ENCODE results near the gene MYADML2.
A peak's percentile ranks its signal among the peaks of the same experiment; 100 is the strongest.

MYADML2 gene

DNA sequence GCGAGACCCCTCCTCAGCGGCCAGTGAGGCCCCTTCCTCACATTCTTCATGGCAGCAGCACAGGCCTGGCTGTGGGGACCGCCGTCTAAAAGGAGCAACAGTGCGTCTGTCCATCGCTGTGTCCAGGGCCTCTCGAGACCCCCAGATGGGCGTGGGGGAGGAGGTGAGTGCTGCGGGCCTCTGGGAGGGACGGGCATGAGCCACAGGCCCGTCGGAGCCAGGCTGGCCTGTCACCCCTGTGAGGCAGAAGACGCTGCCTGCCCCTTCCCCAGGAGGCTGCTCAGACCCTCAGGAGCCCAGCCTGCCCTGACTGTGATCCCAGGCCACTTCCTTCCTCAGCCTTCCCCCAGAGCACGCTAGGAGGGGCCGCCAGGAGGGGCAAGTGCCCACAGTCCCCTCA, 7.8 kb downstream of the MYADML2 start:
- no peak for DNase-seq (ENCODE audit: low spot score)

DNA sequence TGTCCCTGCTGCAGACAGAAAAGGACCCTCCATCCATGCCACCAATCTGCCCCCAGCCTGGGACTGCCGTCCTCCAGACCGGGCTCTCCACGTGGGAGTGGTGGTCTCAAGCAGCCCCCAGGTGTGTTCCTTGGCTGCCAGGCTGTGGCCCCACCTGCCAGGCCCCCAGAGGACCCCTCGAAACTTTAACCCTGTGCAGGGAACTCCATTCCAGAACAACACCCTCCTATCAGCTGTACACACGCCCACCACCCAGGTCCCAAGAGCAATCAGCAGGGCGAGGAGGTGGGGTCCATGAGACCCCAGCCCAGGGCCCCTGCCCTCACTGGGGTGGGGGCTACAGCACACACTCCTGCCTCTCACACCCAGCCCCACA, 11.3 kb downstream of the MYADML2 start:
- DNase-seq (ENCODE audit: low spot score) = no peak

DNA sequence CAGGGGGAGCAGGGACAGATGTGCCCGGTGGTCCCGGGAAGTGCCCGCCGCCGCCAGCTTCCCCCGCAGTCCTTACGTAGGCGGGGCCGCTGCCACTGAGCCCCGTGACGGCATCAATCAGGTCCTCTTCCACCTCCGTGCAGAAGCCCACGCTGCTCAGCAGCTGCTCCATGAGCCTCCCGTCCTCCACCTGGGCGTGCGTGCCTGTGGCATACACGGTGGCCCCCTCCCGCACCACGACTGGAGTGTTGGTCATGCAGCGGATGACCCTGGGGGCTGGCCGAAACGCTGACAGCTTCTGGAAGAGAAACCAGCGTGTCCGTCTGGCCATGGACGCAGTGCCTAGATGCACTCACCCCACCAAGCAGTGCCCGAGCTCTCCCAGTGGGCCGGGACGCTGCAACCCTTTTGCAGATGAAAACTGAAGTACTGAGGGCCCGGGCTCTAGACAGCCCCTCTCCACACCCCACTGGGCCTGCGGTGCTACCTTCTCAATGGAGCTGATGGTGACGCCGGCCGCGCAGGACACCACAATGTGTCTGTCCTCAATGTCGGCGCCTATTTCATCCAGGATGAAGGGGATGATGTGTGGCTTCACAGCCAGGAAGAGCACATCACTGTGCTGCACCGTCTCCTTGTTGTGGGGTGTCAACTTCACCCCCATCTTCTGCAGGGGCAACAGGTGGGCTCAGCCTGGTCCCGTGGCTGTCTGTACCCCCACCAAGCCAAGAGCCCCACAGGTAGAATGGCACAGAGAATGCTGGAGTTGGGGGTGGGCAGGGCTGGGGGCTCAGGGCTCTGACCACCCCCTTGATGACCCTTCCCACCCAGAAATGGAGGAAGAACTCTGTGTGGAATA, 12.0 kb downstream of the MYADML2 start:
- DNase-seq (ENCODE audit: low spot score) = no peak

DNA sequence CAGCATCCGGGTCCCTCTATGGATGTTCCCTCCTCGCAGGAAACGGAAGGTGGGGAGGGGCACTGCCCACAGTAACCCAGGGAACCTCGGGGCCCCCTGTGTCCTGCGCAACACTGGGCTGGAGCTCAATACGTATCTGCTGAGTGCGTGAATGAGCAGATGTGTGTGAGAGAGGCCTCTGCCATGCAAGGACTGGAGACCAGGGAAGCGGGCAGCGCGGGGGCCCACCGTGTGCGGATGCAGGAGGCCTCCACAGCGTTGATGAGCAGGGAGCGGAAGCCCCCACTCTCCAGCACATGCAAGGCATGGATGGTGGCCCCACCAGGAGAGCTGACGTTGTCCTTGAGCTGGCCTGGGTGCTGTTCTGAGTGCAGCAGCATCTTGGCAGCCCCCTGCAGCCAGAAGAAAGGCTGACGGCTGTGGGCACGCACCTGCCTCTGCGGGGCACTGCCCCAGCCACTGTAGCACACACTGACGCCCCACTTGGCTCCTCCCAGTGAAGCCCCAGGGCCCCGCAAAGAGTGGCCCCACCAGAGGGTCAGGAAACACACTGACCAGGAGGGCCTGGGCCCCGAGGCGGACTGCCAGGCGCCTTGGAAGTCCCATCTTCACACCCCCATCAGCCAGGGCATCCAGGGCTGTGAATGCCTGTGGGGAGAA, 12.8 kb downstream of the MYADML2 start:
- no peak for DNase-seq (ENCODE audit: low spot score)

DNA sequence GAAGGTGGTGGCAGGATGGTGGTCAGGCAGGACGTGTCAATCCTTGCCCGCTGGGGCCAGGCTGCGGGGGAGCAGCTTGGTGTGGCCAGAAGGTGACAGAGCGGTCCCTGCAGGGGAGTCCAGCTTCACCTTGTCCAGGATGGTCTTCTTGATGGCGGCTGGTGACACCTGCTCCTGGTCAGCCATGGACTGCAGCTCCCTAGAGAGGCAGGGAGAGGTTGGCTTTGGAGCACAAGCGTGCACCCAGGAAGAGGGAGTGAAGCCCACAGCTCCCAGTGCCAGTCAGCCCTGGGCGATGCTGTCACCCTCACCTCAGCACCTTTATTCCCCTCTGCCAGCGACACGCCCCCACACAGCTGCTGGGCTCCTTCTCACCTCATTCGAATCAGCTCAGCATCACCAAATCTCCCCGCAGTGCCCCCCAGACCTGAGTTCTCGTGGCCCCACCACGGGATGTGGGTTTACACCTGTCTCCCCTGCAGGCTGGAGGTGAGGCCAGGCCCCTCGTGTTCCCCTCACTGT, 13.8 kb downstream of the MYADML2 start:
- no peak for DNase-seq (ENCODE audit: low spot score)

DNA sequence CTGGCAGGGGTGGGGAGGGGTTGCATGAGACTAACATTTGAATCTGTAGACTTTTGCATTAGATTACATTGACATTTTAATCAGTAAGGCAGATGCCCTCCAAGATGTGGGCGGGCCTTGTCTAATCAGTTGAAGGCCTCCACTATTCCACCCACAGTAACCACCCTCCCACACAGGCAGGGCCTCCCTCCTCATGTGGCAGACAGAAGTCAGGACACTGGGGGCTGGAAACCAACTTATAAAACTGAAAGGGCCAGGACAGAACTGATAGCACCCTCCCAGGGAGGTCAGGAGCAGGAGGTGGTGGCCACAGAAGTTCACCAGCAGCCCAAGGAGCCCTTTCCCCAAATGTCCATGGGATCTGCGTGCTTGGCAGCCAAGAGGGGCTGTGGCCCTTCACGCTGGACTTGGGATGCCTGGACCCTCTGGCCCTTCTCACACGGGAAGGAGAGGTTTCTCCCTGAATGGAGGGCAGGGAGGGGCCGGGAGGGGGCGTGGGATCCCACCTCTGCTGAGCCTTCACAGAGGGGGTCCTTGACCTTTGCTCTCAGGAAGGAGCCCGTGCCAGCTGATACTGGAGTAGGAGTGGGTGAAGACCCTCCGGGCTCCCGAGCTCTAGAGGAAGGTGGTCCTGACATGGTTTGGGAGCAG, 14.6 kb downstream of the MYADML2 start:
- DNase-seq (ENCODE audit: low spot score) = no peak

DNA sequence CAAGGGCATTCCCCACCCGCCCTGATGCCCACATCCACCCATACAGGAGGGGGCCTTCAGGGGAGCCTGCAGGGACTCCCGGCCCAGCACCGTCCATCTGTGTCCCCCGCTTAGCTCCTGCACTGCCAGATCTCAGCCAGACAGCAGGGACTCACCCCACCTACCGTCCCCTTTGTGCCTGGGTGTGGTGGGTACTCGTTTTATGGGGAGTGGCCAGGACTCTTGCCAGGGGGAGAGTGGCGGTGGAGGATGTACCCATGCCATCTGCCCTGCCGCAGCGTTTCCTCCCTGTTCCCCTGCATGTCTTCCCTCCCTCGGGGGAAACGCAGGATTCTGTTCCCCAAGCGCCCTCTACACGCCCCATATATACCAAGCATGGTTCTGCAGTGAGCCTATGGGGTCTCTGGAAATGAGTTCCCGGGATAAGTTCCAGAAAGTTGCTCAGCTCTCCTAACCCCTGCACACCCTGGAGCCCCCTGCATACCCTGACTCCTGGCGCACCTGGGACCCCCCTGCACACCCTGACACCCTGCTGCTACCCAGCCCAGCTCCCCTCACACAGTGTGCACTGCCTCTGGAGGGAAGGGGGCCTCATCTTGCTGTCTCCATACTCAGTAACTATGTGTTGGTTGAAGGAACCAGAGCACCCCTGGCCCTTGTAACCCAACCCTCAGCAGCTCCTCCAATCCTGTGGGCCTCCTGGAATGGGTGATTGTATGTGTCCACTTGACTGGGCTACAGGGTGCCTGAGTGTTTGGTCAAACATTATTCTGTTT, 15.3 kb downstream of the MYADML2 start:
- no peak for DNase-seq (ENCODE audit: low spot score)

DNA sequence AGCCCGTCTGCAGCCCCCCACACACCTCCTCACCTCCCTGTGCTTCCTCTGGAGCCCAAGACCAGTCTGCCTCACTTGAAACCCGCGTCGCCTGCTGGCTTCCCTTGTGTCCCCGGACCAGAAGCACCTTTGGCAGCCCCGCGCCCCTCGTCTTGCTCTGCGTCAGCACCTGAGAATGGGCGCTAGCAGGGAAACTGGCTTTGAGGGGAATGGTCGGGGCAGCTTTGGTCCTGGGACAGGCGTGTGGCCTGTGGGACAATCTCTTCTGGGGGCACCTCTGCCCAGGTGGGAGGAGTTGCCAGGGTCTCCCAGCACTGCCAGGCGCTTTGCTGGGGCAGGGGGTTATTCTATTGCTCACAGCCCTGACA, 15.9 kb downstream of the MYADML2 start:
- no peak for DNase-seq (ENCODE audit: low spot score)

DNA sequence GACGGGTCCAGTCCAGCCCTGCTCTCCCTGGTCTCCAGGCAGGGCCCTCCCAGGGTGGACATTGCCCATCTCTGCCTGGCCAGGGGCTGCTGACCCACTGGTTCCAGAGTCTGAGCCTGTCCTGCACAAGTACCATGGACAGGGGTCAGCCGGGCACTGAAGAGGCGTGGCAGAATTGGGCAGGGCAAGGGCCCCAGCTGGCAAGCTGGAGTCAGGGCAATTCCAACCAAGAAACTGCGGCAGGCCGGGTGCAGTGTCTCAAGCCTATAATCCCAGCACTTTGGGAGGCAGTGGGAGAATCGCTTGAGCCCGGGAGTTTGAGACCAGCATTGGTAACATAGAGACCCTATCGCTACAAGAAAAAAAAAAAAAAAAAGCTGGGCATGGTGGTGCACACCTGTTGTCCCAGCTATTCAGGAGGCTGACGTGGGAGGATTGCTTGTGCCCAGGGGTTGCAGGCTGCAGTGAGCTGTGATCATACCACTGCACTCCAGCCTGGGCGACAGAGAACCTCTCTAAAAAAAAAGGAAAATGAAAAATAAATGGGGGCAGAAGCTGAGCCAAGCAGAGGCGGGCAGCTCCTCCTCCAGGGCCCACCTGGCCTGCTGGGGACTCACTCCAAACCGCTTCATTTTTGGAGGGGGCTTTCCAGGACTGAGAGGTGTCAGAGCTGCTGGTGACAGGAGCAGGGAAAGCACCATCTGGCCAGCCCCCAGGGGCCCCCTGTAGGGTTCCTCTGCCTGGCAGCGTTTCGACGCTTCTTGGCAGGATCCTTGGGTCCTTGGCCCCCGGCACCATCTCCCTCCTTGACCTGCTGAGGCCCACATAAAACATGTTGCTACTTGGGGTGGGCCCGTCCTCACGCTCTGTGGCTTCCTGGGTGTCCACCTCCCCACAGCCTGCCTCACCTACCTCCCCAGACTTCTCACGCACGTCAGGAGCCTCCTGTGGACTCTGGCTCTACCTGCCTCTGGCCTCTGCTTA, 16.6 kb downstream of the MYADML2 start:
- no peak for DNase-seq (ENCODE audit: low spot score)

DNA sequence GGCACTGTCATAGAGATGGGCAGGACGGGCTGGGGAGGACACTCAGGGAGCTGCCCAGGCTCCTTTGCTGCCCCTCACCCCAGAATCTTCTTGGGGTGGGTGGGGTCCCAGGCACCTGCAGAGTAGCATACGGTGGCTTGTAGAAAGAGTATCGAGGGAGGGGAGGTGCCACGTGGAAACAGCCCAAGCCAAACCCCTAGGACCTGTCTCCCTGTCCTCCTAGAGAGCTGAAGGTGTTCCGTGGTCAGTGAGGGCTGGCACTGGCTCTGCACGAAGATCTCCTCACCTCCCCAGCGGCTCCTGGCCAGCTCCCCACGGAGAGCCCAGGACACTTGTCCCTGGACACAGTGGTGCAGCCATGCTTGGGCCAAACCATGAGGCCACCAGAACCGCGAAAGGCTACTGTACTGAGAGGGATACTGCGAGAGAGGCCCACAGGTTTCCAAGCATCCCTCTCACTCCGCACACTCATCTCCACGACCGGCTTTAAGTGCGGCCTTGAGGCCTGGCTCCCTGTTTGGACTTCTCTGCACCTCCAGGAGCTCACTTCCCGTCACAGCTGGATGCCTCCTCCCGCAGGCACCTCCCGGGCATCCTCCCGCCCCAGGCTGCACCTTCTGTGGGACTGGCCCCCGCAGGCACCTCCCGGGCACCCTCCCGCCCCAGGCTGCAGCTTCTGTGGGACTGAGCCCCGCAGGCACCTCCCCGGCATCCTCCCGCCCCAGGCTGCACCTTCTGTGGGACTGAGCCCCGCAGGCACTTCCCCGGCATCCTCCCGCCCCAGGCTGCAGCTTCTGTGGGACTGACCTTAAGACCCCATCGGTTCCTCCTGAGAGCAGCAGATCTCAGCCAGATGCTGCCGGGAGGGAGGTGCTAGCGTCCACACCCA, 17.5 kb downstream of the MYADML2 start:
- no peak for DNase-seq (ENCODE audit: low spot score)

DNA sequence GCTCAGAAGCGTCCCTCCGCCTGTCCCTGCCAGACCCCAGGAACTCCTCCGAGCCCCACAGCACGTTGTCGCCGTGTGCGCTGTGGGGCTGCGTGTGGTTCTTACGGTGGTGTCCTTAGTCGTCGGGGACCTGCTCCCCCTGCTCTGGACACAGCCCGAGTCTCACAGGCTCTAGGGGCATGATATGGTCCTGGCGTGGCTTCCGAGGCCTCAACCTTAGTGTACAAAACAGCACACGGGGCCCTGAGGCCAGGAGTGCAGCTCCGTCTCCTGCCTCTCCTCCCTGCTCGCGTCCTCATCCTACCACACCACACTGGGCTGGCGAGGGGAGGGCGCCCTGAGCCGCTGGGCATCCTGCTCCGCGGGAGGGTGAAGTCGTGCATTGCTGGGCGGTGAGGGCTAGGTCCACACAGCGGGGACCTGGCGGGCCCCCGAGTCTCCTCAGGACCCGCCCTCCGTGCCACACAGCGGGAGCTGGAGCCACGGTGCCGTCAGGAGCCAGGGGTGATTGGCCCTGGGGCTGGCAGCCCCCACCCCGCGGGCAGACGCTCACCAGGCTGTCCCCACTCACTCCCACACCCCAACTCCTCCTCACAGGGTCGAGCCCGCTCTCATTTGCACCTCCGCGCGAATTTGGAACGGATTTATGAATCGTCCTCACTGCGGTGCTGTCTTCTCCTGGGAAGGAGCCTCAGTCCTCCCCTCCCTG, 18.3 kb downstream of the MYADML2 start:
- no peak for DNase-seq (ENCODE audit: low spot score)

DNA sequence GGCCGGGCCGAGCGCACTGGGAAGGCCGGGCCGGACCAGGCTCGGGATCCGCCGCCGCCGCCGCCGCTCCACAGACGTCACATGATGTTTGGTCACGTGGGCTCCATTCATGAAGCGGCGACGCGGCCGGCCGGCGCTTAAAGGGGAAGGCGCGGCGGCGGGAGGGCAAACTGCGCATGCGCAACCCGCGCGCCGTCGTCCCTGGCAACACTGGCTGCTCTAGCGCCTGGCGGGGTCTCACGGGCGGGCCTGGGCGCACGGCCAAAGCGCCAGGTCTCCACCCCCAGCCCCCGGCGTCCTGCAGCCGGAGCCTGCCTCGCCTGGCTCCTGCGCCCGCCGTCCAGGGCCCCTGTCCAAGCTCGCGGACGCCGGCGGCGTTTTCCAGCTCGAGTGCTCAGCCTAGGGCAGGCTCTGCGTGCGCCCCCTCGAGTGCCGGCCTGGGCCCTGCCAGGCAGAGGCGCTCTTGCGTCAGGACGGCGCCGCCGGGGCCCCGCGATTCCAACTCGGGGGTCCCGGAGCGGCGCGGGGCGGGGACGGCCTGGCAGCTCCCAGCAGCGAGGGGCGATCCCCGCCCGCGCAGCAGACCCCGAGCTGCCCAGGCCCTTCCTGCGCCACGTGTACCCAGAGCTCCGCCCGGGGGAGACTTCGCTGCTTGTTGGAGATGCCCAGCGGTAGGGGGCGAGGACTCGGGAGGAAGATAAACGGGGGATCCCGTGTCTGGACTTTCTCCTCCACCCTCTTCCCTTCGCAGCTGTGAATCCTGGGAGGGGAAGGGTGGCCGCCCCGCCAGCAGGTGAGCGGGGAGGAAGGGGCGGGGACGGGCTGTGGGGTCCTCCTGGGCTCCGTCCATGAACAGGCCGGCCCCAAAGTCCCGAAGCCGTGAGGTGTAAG, 19.1 kb downstream of the MYADML2 start, which contains the start of gene MAFG:
MAFG (minus strand) TSS at position 83 of the 891 bp plus-strand sequence. CDS start 4,550 bp downstream, outside the sequence.
- DNase-seq (ENCODE audit: low spot score) = peak; percentile 96

DNA sequence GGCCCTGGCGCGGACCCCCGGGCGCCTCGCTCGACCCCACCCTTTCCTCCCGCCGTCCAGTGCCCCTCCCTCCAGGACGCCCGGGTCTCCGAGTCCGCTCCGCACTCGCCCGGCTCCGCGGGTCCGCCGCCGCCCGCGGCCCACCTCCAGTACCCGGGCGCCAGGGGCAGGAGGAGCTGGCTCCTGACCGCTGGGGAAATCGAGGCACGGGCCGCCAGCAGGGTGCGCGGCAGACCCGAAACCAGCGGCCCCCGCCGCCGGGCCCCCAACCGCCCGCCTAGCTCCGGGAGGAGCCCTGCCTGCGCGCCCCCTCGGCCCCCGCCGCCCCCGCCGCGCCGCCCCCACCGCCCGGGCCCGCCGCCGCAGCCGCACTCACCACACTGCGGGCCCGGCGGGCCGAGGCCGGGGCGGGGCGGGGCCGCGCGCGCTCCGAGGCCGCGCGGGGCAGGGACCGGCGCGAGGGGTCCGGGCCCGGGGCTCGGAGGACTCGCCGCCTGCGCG, 19.8 kb downstream of the MYADML2 start:
- no peak for DNase-seq (ENCODE audit: low spot score)

DNA sequence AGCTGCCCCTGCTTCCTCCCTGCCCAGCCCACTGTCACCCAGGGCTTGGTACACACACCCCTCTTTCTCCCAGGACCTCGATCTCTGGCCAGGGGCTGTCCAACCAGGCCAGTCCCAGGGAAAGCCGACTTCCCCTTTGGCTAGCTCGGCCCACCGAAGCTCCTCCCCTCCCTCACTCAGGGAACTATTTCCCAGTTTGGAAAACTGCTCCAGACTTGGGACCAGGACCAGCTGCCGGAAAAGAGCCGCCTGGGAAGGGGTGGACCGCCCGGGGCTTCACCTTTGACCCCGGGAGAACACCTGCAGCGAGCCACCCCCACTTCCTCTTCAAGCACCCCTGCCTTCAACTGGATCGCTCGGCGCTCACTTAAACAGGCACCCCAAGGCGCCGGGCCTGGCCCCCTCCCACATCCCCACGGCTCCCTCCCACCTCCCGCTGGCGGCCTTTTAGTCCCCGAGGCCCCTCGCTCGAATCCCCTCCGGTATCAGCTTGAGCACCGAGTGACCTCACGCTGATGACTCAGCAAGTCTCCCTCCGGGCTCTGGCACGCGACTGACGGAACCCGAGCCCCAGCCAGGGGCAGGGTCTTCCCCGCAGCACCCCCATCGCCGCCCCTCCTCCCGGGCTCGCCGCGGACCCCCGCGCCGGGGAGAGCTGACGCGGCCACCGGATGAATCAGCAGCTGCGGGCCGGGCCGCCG, 20.4 kb downstream of the MYADML2 start:
- peak; percentile 69 for DNase-seq (ENCODE audit: low spot score)

DNA sequence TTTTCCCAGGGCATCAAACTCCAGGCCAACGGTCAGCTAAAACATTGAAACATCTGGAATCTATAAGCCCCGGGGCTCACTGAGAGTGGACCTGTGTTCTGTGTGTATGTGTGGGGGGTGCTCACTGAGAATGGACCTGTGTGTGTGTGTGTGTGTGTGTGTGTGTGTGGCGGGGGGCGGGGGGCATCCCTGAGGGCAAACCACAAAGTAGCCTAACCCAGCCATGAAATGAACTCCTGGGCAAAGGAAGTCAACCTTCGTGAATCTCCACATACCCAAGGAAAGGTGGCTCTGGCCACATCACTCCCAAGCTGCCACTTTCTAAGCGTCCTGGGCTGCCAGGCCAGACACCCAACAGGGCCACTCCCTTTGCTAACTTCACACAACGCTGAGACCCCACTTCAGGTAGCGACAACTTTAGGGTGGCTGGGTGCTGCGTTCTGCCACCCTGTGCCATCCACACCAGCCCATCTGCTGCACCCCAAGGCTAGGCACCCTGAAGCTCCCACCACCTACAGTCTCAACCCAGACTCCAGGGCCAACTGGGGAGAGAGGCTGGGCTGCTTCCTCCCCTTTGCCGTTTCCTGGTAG, 21.1 kb downstream of the MYADML2 start:
- DNase-seq (ENCODE audit: low spot score) = no peak
